Liver (tissue), 3 donors: ENCODE data around the gene QPCT.

Source experiments
- EGR1 ChIP-seq, 2 donors: IDR thresholded peaks; 2 replicates each; pipeline ENCODE4 v1.6.1; 2016 to 2018; ENCODE audit warnings: antibody characterized with exemption in 2 of 2, low read depth in 2 of 2
- JUND ChIP-seq, 2 donors: IDR thresholded peaks; 2 replicates each; pipeline ENCODE4 v1.6.1; 2016; ENCODE audit warnings: antibody characterized with exemption in 2 of 2
- YY1 ChIP-seq: IDR thresholded peaks from 2 replicates; pipeline ENCODE4 v1.6.1; 2016; ENCODE audit warnings: antibody characterized with exemption, mild to moderate bottlenecking
- TF ChIP-seq, protein P1 (sequence below): IDR thresholded peaks from 2 replicates; pipeline ENCODE4 v1.6.1; 2016; ENCODE audit warnings: antibody characterized with exemption
- TF ChIP-seq, protein P2 (sequence below): fragments of 150-350 bp; IDR thresholded peaks from 2 replicates; pipeline ENCODE4 v1.5.1; 2017; ENCODE audit warnings: improper control_type of control experiment, low read depth, low read length; ENCODE audit not compliant: missing input control
- donor health status: healthy.
- donor health status: healthy.

DNA sequence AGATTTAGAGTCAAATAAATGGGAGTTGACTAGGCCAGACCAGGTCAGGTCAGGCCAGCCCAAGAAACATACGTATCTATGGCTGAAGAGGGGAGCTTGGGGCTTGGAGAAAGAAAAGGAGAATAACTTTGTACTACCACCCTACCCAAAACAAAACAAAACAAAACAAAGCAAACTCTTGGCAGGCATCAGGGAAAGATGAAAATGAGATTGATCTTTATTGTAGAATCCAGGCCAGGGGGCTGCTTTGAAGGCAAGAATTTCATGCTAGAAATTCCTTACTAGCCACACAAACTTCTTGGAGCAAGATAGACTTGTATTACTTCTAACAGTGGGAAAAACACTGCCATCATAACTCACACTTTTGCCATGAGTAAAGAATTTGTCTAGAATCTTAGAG lies 26.2 kb downstream of the QPCT start:
- TF ChIP-seq, protein P1, sequence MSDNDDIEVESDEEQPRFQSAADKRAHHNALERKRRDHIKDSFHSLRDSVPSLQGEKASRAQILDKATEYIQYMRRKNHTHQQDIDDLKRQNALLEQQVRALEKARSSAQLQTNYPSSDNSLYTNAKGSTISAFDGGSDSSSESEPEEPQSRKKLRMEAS = no peak
- TF ChIP-seq, protein P2, sequence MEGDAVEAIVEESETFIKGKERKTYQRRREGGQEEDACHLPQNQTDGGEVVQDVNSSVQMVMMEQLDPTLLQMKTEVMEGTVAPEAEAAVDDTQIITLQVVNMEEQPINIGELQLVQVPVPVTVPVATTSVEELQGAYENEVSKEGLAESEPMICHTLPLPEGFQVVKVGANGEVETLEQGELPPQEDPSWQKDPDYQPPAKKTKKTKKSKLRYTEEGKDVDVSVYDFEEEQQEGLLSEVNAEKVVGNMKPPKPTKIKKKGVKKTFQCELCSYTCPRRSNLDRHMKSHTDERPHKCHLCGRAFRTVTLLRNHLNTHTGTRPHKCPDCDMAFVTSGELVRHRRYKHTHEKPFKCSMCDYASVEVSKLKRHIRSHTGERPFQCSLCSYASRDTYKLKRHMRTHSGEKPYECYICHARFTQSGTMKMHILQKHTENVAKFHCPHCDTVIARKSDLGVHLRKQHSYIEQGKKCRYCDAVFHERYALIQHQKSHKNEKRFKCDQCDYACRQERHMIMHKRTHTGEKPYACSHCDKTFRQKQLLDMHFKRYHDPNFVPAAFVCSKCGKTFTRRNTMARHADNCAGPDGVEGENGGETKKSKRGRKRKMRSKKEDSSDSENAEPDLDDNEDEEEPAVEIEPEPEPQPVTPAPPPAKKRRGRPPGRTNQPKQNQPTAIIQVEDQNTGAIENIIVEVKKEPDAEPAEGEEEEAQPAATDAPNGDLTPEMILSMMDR = no peak
- TF ChIP-seq JUND (IDR thresholded peaks at IDR 0.05) (no peak), EGR1 (IDR thresholded peaks at IDR 0.05; ENCODE audit: low read depth in 2 of 2) (no peak), YY1 (no peak)
